GM12865 (cell line): Measurements from ENCODE around the gene RTP2.

Experiments used
- DNase-seq: peaks from one replicate; pipeline ENCODE4 v3.0.0; 2010; ENCODE audit warnings: low read depth
- H3K4me3 ChIP-seq: 2 replicates; pipeline ENCODE4 v1.5.1; 2011; ENCODE audit warnings: mild to moderate bottlenecking, low read depth, low read length, control low read depth
- TF ChIP-seq, protein P1 (sequence below): IDR thresholded peaks from 2 replicates; pipeline ENCODE4 v1.5.1; 2011; ENCODE audit warnings: low read length, control low read depth, low read depth, inconsistent platforms; ENCODE audit not compliant: insufficient read depth; ENCODE audit errors: missing control alignments

Gene RTP2

GRCh38 chr3:187729598-187729997 is 27.2 kb upstream of the RTP2 start:
- no peak overlapping the region for H3K4me3 ChIP-seq
- no peak for DNase-seq
- TF ChIP-seq, protein P1, sequence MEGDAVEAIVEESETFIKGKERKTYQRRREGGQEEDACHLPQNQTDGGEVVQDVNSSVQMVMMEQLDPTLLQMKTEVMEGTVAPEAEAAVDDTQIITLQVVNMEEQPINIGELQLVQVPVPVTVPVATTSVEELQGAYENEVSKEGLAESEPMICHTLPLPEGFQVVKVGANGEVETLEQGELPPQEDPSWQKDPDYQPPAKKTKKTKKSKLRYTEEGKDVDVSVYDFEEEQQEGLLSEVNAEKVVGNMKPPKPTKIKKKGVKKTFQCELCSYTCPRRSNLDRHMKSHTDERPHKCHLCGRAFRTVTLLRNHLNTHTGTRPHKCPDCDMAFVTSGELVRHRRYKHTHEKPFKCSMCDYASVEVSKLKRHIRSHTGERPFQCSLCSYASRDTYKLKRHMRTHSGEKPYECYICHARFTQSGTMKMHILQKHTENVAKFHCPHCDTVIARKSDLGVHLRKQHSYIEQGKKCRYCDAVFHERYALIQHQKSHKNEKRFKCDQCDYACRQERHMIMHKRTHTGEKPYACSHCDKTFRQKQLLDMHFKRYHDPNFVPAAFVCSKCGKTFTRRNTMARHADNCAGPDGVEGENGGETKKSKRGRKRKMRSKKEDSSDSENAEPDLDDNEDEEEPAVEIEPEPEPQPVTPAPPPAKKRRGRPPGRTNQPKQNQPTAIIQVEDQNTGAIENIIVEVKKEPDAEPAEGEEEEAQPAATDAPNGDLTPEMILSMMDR = no peak

DNA sequence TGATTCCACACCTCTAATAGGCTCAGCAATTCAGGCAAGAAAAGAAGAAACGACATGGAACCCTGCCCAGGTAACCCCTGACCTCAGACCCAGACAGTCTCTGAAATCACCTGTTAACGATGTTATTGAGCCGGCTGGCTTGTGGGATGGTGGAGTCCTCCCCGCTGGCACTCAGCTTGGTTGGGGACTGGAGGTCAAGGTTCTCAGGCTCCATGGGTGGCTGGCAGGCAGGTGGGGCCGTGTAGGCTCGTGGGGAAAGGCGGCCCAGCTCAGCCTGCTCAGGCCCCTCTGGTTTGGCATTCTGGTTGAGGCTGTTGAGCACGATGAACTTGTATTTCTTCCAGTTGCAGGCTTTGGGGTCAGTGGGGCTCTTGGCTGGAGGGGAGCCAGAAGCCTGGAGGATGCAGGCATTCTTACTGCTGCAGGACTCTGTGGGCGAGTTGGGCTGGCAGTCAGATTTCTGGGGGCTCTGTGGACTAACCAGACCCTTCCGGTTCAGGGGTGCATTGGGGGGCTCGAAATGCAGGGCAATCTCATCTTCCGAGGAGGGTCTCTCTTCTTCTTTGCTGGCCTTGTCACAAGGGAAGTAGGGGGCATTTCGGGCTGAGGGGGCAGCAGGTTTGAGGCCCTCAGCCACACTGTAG is 26.7 kb upstream of the RTP2 start:
- TF ChIP-seq, protein P1 = no peak
- no peak overlapping the region for H3K4me3 ChIP-seq
- DNase-seq = no peak

DNA sequence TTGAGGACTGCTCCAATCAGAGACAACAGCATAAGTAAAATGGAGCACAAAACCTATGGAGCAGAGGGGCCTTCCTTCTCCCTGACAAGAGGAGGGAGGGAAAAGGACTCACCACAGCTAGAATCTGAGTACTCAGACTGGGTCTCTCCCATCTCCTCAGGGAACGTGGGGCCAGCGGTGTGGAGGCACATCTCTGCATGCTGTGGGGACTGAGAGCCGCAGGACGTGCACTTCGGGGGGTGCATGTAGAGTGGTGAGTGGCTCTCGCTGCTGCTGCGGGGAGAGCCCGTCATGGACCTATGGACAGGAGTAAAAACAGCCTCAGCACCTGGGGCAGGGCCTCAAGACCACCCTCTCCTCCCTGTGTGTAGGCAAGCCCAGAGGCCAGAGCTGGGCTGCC is 25.9 kb upstream of the RTP2 start:
- DNase-seq = no peak
- H3K4me3 ChIP-seq = no peak overlapping the region
- TF ChIP-seq, protein P1 = no peak

DNA sequence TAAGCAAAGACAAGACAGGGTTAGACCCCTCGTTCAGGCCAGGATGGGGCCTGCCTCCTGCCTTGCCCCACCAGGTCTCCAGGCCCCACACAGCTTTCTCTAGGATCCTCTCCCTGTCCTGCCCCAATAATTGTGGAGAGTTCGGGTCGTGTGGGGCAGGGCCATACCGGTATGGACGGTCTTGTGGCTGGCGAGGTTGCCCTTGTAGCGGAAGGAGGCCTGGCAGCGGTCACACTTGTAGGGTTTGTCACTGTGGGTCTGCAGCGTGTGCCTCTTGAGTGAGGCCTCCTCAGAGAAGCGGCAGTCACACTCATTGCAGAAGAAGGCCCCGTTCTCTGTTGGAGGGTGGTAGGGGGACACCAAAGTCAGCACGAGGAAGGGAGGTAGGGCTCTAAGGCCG is 24.2 kb upstream of the RTP2 start:
- no peak overlapping the region for H3K4me3 ChIP-seq
- TF ChIP-seq, protein P1 = no peak
- no peak for DNase-seq

DNA sequence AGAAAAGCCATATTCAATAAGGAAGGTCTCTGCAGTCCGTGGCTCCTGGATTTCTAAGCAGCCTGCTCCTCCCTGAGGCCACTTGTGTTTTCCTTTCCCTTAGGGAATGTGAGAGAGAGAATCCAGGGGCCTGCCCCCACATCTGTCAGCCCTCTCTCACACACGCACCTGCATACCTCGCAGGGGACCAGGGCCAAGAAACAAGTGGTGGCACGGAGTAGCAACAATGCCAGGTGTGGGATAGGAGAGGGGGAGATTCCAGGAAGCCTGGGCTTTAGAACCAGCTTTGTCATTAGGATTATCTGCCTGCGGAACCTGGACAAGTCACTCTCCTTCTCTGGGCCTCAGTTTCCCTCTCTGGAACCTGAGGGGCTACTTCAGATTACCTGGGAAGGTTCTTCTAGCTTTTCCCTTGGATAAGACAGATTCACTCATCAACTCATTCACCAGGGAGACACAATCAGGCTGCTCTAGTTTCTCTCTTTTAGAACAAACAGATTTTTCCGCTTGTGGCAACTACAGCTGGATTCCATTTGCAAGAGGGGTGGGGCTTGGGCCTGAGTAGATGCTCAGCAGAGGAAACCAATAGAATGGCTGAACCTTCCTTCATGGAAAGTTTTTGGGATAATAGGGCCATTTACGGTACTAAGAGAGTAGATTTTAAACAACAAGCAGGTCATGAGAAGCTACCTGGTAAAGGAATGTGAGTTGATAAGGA is 23.5 kb upstream of the RTP2 start:
- TF ChIP-seq, protein P1 = no peak
- no peak for DNase-seq
- H3K4me3 ChIP-seq = no peak overlapping the region

GRCh38 chr3:187725224-187725623 is 22.9 kb upstream of the RTP2 start:
- no peak overlapping the region for H3K4me3 ChIP-seq
- no peak for DNase-seq
- TF ChIP-seq, protein P1 = no peak
